ENCODE data around the gene TSC22D3.

The TSC22D3 gene

GRCh38 chrX:107758231-107758766 lies 17.3 kb downstream of the TSC22D3 start:
- no peak for DNase-seq

GRCh38 chrX:107755721-107756120 lies 19.9 kb downstream of the TSC22D3 start:
- DNase-seq = no peak

GRCh38 chrX:107753187-107753586 lies 22.4 kb downstream of the TSC22D3 start:
- DNase-seq = no peak

DNA sequence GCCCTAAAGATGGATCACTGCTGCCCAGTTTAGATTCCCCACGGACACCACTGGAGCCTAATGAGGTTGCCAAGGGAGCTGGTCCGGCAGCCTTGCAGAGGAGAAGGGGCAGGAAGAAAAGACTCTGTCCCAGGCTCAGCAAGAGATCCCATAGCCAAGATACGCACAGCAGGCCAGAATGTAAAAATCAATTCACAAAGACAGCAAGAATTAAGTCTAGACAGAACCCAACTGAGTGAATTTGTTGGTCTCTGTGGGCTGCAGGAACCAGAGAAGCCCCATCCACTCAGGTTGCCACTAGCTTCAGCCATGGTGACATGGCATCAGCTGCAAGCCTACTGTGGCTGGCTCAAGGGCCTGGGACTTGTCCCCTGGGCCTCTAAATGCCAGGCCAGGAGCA lies 22.9 kb downstream of the TSC22D3 start:
- DNase-seq = no peak

DNA sequence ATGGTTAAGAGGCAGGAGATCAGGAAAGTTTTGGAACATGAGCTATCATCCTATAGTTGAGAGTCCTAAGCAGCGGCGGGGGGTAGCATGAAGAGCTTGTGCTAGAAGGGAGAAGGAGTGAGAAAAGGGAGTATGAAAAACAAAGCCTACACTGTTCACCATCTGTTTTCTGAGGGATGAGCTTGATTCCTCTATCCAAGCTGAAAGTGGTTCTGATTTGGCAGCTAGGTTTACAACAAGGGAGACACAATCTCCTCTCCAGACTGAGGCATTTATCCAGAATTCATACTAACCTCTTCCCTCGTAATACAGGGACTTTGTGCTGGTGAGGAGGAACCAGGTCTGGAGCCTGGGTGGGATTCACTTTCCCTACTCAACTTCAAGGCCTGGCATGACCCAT lies 23.5 kb downstream of the TSC22D3 start:
- DNase-seq = no peak

GRCh38 chrX:107750861-107751445 lies 24.6 kb downstream of the TSC22D3 start:
- DNase-seq = no peak

GRCh38 chrX:107750263-107750662 lies 25.3 kb downstream of the TSC22D3 start:
- DNase-seq = no peak

GRCh38 chrX:107748506-107748905 lies 27.1 kb downstream of the TSC22D3 start:
- DNase-seq = no peak

GRCh38 chrX:107747596-107748161 lies 27.9 kb downstream of the TSC22D3 start:
- DNase-seq = no peak

DNA sequence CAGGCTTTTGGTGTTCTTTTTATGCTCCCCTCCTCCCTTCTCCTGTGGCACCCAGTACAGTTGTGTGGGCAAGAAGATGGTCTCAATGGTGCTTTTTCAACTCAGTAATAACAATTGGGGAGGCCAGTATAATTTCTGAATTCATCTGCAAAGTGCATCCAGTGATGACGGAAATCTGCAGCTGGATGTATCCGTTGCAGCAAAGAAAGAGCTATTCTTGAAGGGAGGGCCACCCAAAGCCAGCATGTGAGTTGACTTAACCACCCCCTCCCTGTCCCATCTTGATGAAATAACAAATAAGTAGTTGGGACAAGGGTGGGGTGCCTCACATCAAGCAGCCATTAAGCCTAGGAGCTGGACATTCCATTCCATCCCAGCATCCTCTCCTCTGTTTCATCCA lies 30.7 kb downstream of the TSC22D3 start:
- no peak for DNase-seq

GRCh38 chrX:107743995-107744394 lies 31.6 kb downstream of the TSC22D3 start:
- DNase-seq = no peak

DNA sequence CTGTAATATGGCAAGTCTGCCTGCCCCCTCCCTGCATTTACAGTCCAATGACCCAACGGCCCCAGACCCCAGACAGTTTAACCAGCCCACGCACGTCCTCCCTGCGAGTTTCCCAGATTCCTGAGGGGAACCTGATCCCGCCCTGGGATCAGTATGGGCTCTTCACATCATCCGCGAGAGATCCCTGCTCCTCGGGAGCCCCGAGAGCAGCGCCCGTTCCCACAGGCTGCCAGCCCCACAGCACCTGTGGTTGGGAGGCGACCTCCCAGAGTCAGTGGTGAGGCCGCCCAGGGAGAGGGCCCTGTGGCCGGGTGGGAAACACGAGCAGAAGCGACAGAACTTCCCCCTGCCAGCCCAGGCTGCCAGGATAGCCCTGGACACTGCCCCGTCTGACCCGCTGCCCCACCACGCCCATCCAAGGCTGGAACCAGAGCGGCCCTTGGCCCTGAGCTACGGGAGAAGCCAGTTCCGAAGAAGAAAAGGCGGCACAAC lies 32.8 kb downstream of the TSC22D3 start:
- DNase-seq = no peak

GRCh38 chrX:107741404-107741790 lies 34.2 kb downstream of the TSC22D3 start:
- no peak for DNase-seq

GRCh38 chrX:107739541-107739940 lies 36.0 kb downstream of the TSC22D3 start:
- no peak for DNase-seq

- DNase-seq = no peak
Observed at GRCh38 chrX:107738768-107739167, 36.8 kb downstream of the TSC22D3 start.

DNA sequence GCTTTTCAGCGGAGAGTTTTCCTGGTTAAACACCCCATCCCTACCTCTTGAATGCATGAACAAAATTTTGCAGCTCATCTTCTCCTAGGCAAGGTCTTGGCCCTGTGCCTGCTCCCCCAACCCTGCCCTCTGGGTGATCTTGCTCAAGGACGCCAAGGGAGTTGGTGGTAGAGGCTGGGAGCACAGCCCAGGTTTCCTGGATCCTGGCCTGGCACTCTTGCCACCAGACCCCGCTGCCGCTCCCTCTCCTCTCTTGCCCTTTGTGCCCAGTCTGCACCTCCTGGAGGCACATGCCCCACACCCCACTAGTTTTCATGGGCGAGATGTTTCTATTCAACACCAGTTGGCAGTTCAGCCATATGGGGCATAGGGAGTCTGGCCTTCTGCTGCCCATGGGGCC lies 37.3 kb downstream of the TSC22D3 start:
- DNase-seq = no peak

- DNase-seq = no peak
Observed at GRCh38 chrX:107736781-107737531, 38.6 kb downstream of the TSC22D3 start.

DNA sequence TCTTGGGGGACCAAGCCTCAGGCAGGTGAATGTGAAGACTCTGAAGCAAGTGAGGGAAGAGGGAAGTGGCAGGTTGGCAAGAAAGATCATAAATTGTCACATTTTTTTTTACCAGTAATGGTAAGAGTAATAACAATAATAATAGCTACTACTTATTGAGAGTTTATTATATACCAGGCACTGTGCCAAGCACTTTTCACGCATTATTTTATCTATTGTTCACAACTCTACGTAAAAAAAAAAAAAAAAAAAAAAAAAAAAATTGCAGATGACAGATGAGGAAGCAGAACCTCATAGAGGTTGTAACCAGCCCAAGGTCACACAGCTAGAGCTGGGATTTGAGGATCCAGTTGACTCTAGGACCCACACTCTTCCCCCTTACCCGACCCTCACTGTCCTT lies 40.9 kb downstream of the TSC22D3 start:
- DNase-seq = no peak

GRCh38 chrX:107733686-107734085 lies 41.9 kb downstream of the TSC22D3 start:
- no peak for DNase-seq

- no peak for DNase-seq
Observed at GRCh38 chrX:107731831-107732502, 43.6 kb downstream of the TSC22D3 start.

- DNase-seq = no peak
Observed at GRCh38 chrX:107730991-107731766, 44.4 kb downstream of the TSC22D3 start.

DNA sequence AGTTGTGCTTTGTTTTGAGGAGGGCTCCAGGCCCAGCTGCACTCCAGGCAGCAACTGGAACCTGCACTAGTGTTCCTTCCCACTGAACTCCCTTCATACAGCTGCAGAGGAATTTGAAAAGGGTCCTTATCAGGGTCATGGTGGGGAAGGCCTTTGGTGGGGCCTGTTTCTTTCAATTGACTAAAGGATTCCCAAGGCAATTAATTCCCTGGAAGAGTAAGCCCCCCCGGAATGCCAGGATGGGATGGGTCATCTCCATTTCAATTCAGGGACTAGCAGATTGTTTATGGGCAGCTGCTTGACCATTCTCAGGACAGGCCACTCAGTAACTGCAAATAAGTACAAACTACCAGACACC lies 45.3 kb downstream of the TSC22D3 start:
- DNase-seq = no peak

All from SHP77 treated with DMSO at 0.1 percent for 48 hours (cell line).